HepG2 (cell line): ENCODE results near the gene VMA21. TPM values are rescaled to one million over a fixed set of nuclear protein-coding genes. Genes with fewer than 3 reads are reported as not detected.

Source experiments
- ATF7 ChIP-seq, 2 experiments: fragments of 450-650 bp in 1 of 2; sonication (generic) in 1 of 2; formaldehyde crosslinking in 1 of 2; IDR thresholded peaks; 2 replicates each; pipeline versions ENCODE4 v1.4.0 to v1.6.1; 2016 to 2020; ENCODE audit warnings: antibody characterized with exemption in 1 of 2, mild to moderate bottlenecking in 1 of 2, missing genetic modification reagents in 1 of 2
- CENPT ChIP-seq: sonication (generic); formaldehyde crosslinking; IDR thresholded peaks from 2 replicates; pipeline ENCODE4 v1.8.0; 2022; ENCODE audit warnings: low read depth, mild to moderate bottlenecking, moderate library complexity, missing genetic modification reagents
- DDIT3 ChIP-seq: sonication (generic); formaldehyde crosslinking; IDR thresholded peaks from 2 replicates; pipeline ENCODE4 v1.4.0; 2020; ENCODE audit warnings: mild to moderate bottlenecking, missing genetic modification reagents
- HES4 ChIP-seq: sonication (generic); formaldehyde crosslinking; IDR thresholded peaks from 2 replicates; pipeline ENCODE4 v1.9.0; 2021; ENCODE audit warnings: mild to moderate bottlenecking, missing genetic modification reagents, borderline replicate concordance
- HMGA1 ChIP-seq: sonication (generic); formaldehyde crosslinking; conservative IDR thresholded peaks from 2 replicates; pipeline ENCODE4 v1.4.0; 2020; ENCODE audit warnings: missing genetic modification reagents
- HMGXB3 ChIP-seq: sonication (generic); formaldehyde crosslinking; IDR thresholded peaks from 2 replicates; pipeline ENCODE4 v1.4.0; 2020; ENCODE audit warnings: missing genetic modification reagents, borderline replicate concordance
- HNRNPK ChIP-seq: fragments of 200-400 bp; formaldehyde crosslinking; IDR thresholded peaks from 2 replicates; pipeline ENCODE4 v1.6.1; 2018; ENCODE audit warnings: low read length, low read depth, moderate library complexity, mild to moderate bottlenecking; ENCODE audit not compliant: poor library complexity, severe bottlenecking
- HOXD1 ChIP-seq: sonication (generic); formaldehyde crosslinking; IDR thresholded peaks from 2 replicates; pipeline ENCODE4 v1.5.0; 2020; ENCODE audit warnings: missing genetic modification reagents
- MEIS1 ChIP-seq: sonication (generic); formaldehyde crosslinking; IDR thresholded peaks from 2 replicates; pipeline ENCODE4 v1.9.0; 2021; ENCODE audit warnings: mild to moderate bottlenecking, missing genetic modification reagents, moderate library complexity, borderline replicate concordance
- ZBTB10 ChIP-seq: sonication (generic); formaldehyde crosslinking; IDR thresholded peaks from 2 replicates; pipeline ENCODE4 v1.4.0; 2020; ENCODE audit warnings: missing genetic modification reagents, borderline replicate concordance
- ZNF207 ChIP-seq: fragments of 450-650 bp; IDR thresholded peaks from 2 replicates; pipeline ENCODE4 v1.6.1; 2016; ENCODE audit warnings: antibody characterized with exemption, borderline replicate concordance
- ZNF256 ChIP-seq: sonication (generic); formaldehyde crosslinking; conservative IDR thresholded peaks from 2 replicates; pipeline ENCODE4 v1.4.0; 2020; ENCODE audit warnings: missing genetic modification reagents
- ZNF33A ChIP-seq: sonication (generic); formaldehyde crosslinking; IDR thresholded peaks from 2 replicates; pipeline ENCODE4 v1.5.1; 2020; ENCODE audit warnings: missing genetic modification reagents, mild to moderate bottlenecking, moderate library complexity, borderline replicate concordance
- ZNF383 ChIP-seq: sonication (generic); formaldehyde crosslinking; IDR thresholded peaks from 2 replicates; pipeline ENCODE4 v1.4.0; 2020; ENCODE audit warnings: missing genetic modification reagents, mild to moderate bottlenecking, borderline replicate concordance
- ZNF512 ChIP-seq: sonication (generic); formaldehyde crosslinking; IDR thresholded peaks from 2 replicates; pipeline ENCODE4 v1.4.0; 2020; ENCODE audit warnings: mild to moderate bottlenecking, missing genetic modification reagents
- ZNF580 ChIP-seq: IDR thresholded peaks from 2 replicates; pipeline ENCODE4 v1.6.1; 2016; ENCODE audit warnings: low read depth, borderline replicate concordance
- ZSCAN21 ChIP-seq: sonication (generic); formaldehyde crosslinking; IDR thresholded peaks from 2 replicates; pipeline ENCODE4 v1.8.0; 2022; ENCODE audit warnings: mild to moderate bottlenecking, missing genetic modification reagents, moderate library complexity, borderline replicate concordance
- ZZZ3 ChIP-seq: sonication (generic); formaldehyde crosslinking; IDR thresholded peaks from 2 replicates; pipeline ENCODE4 v1.4.0; 2020; ENCODE audit warnings: missing genetic modification reagents, mild to moderate bottlenecking, borderline replicate concordance
- polyA plus RNA-seq, 8 experiments: library from polyadenylated mRNA; depleted of rRNA in 3 of 8; stranded (reverse) in 7 of 8; unstranded in 1 of 8; fragments of >200 nt; fragmentation: Illumina TruSeq in 4 of 8; extraction: Trizol in 4 of 8; gene quantifications; 2 replicates each; pipeline versions ENCODE4 v1.2.1 to v1.2.3, GENCODE V29; 2011 to 2016; ENCODE audit warnings: low read depth in 4 of 8, missing spikeins in 1 of 8, mixed read lengths in 1 of 8; ENCODE audit not compliant: insufficient read depth in 1 of 8
- total RNA-seq, 5 experiments: library from RNA; depleted of rRNA; stranded (reverse); fragments of >200 nt; fragmentation: Illumina TruSeq; extraction: Trizol; gene quantifications; 2 replicates each; pipeline ENCODE4 v1.2.3, GENCODE V29; 2016; ENCODE audit warnings: low read depth in 1 of 5

Gene VMA21
- total and polyA plus RNA-seq, 2 of the 13 experiments (the other 11 are each of a cell fraction or from before 2014, with no cell fraction given) = 20.9 to 42.4 TPM

- TF ChIP-seq HMGXB3 (CRISPR knock-in tag) = peak; percentile 38; the same call in 1 of the 2 replicates
- no peak for TF ChIP-seq ZNF33A (CRISPR knock-in tag)
- TF ChIP-seq ZNF580 = 0 out of 2 replicates have a peak, but pooled peaks have one; percentile 34
- TF ChIP-seq ZBTB10 (CRISPR knock-in tag) = 0 out of 2 replicates have a peak, but pooled peaks have one; percentile 61
- 0 out of 2 replicates have a peak, but pooled peaks have one; percentile 29 for TF ChIP-seq ZSCAN21 (CRISPR knock-in tag)
- TF ChIP-seq MEIS1 (CRISPR knock-in tag) = no peak
- no peak for TF ChIP-seq HMGA1 (CRISPR knock-in tag)
- TF ChIP-seq HNRNPK = no peak
- TF ChIP-seq DDIT3 = no peak
- TF ChIP-seq HES4 (CRISPR knock-in tag) = no peak
- no peak for TF ChIP-seq HOXD1 (CRISPR knock-in tag)
- TF ChIP-seq ZNF512 (CRISPR knock-in tag) = no peak
- TF ChIP-seq ZNF207 = no peak
- no peak for TF ChIP-seq ZNF256 (CRISPR knock-in tag)
- no peak for TF ChIP-seq ATF7 (IDR thresholded peaks at IDR 0.05)
- TF ChIP-seq ATF7 (CRISPR knock-in tag; IDR thresholded peaks at IDR 0.05) = no peak
- TF ChIP-seq ZNF383 = no peak
- no peak for TF ChIP-seq CENPT (CRISPR knock-in tag)
- no peak for TF ChIP-seq ZZZ3 (CRISPR knock-in tag)
These were observed at the start of gene VMA21 (continued) for GRCh38 chrX:151396825-151397740.
